ENCODE data around the gene STPG4. TPM values are rescaled to one million over a fixed set of nuclear protein-coding genes. Genes with fewer than 3 reads are reported as not detected.

The STPG4 gene
- total and polyA plus RNA-seq, 2 experiments from 2014 or later: not detected

GRCh38 chr2:47198985-47199451, 43.9 kb upstream of the STPG4 start:
- Histone ChIP-seq H2AFZ (no peak overlapping the region), H3K79me2 (ENCODE audit: insufficient read depth) (no peaks in the 10 kb centered on the region; the same call in 1 of the 2 replicates), H3K4me1 (ENCODE audit: insufficient read depth) (peaks cover 54% of the 10 kb centered on the region), H3F3A (ENCODE audit: insufficient read depth) (peaks cover 16% of the 10 kb centered on the region), H3K27ac (peak overlapping the region; percentile 32), H3K9ac (no peak overlapping the region), H3K4me2 (ENCODE audit: unreplicated experiment) (peak overlapping the region; percentile 53), H3K9me3 (ENCODE audit: low read depth) (no peaks in the 10 kb centered on the region), H3K9me2 (ENCODE audit: insufficient read depth) (no peaks in the 10 kb centered on the region), H3K4me3 (no peak overlapping the region; the same call in 1 of the 2 replicates), H3K27me3 (replicated peaks; ENCODE audit: insufficient read depth) (no peaks in the 10 kb centered on the region), H3K36me3 (ENCODE audit: low read depth) (no peaks in the 10 kb centered on the region), H4K20me1 (ENCODE audit: insufficient read depth) (no peaks in the 10 kb centered on the region)
- TF ChIP-seq EZH2 (IDR thresholded peaks at IDR 0.05; ENCODE audit: insufficient read depth, poor library complexity, severe bottlenecking): no peak
- TF ChIP-seq EZH2phosphoT487 (IDR thresholded peaks at IDR 0.05; ENCODE audit: insufficient read depth, low read depth): peak; percentile 70; the same call in 1 of the 2 replicates
- DNase-seq: peak; percentile 93
- in situ Hi-C loops (cut with MboI): no loop called here
- 7 to 17% methylated on average over 3 of the region's 3 CpGs for WGBS, 2 experiments (ENCODE audit: low coverage in 1 of 2, low lambda C conversion rate in 2 of 2, missing lambda C conversion rate in 2 of 2)

GRCh38 chr2:47196499-47196898, 41.4 kb upstream of the STPG4 start:
- H3K4me2 ChIP-seq (ENCODE audit: unreplicated experiment): no peak overlapping the region
- no peaks in the 10 kb centered on the region for H3K36me3 ChIP-seq (ENCODE audit: low read depth)
- H3K9me3 ChIP-seq (ENCODE audit: low read depth): no peaks in the 10 kb centered on the region
- no peak overlapping the region for H3K9ac ChIP-seq
- TF ChIP-seq EZH2 (IDR thresholded peaks at IDR 0.05; ENCODE audit: insufficient read depth, poor library complexity, severe bottlenecking): no peak
- no peak for TF ChIP-seq EZH2phosphoT487 (IDR thresholded peaks at IDR 0.05; ENCODE audit: insufficient read depth, low read depth)
- in situ Hi-C loops (cut with MboI): no loop called here
- H3K4me3 ChIP-seq: no peak overlapping the region
- peaks cover 29% of the 10 kb centered on the region for H3F3A ChIP-seq (ENCODE audit: insufficient read depth)
- no peaks in the 10 kb centered on the region for H4K20me1 ChIP-seq (ENCODE audit: insufficient read depth)
- H3K79me2 ChIP-seq (ENCODE audit: insufficient read depth): no peaks in the 10 kb centered on the region; the same call in 1 of the 2 replicates
- no peak overlapping the region for H2AFZ ChIP-seq
- H3K27me3 ChIP-seq (replicated peaks; ENCODE audit: insufficient read depth): no peaks in the 10 kb centered on the region
- DNase-seq: no peak
- H3K4me1 ChIP-seq (ENCODE audit: insufficient read depth): peaks cover 73% of the 10 kb centered on the region
- H3K9me2 ChIP-seq (ENCODE audit: insufficient read depth): no peaks in the 10 kb centered on the region
- H3K27ac ChIP-seq: no peak overlapping the region
- WGBS, 2 experiments (ENCODE audit: low coverage in 1 of 2, low lambda C conversion rate in 2 of 2, missing lambda C conversion rate in 2 of 2): 93 to 100% methylated on average over 1 of the region's 1 CpG

GRCh38 chr2:47196046-47196445, 40.9 kb upstream of the STPG4 start:
- no peak for TF ChIP-seq EZH2 (IDR thresholded peaks at IDR 0.05; ENCODE audit: insufficient read depth, poor library complexity, severe bottlenecking)
- no peak for TF ChIP-seq EZH2phosphoT487 (IDR thresholded peaks at IDR 0.05; ENCODE audit: insufficient read depth, low read depth)
- Histone ChIP-seq H3K9me3 (ENCODE audit: low read depth) (no peaks in the 10 kb centered on the region), H3K4me3 (no peak overlapping the region), H3K27me3 (replicated peaks; ENCODE audit: insufficient read depth) (no peaks in the 10 kb centered on the region), H4K20me1 (ENCODE audit: insufficient read depth) (no peaks in the 10 kb centered on the region), H3K4me2 (ENCODE audit: unreplicated experiment) (no peak overlapping the region), H3F3A (ENCODE audit: insufficient read depth) (peaks cover 34% of the 10 kb centered on the region), H3K36me3 (ENCODE audit: low read depth) (no peaks in the 10 kb centered on the region), H3K4me1 (ENCODE audit: insufficient read depth) (peaks cover 73% of the 10 kb centered on the region), H3K27ac (no peak overlapping the region), H3K9ac (no peak overlapping the region), H2AFZ (no peak overlapping the region), H3K79me2 (ENCODE audit: insufficient read depth) (no peaks in the 10 kb centered on the region; the same call in 1 of the 2 replicates), H3K9me2 (ENCODE audit: insufficient read depth) (no peaks in the 10 kb centered on the region)
- no peak for DNase-seq
- 74 to 79% methylated on average over 2 of the region's 2 CpGs for WGBS, 2 experiments (ENCODE audit: low coverage in 1 of 2, low lambda C conversion rate in 2 of 2, missing lambda C conversion rate in 2 of 2)
- in situ Hi-C loops (cut with MboI): no loop called here

- Histone ChIP-seq H4K20me1 (ENCODE audit: insufficient read depth) (no peaks in the 10 kb centered on the region), H3K9me2 (ENCODE audit: insufficient read depth) (no peaks in the 10 kb centered on the region), H3K4me2 (ENCODE audit: unreplicated experiment) (peak overlapping the region; percentile 15), H3K27me3 (replicated peaks; ENCODE audit: insufficient read depth) (no peaks in the 10 kb centered on the region), H3K4me3 (no peak overlapping the region), H3K36me3 (ENCODE audit: low read depth) (no peaks in the 10 kb centered on the region), H3K79me2 (ENCODE audit: insufficient read depth) (no peaks in the 10 kb centered on the region; the same call in 1 of the 2 replicates), H3K4me1 (ENCODE audit: insufficient read depth) (peaks cover 75% of the 10 kb centered on the region), H3F3A (ENCODE audit: insufficient read depth) (peaks cover 43% of the 10 kb centered on the region), H3K9ac (no peak overlapping the region), H2AFZ (no peak overlapping the region), H3K27ac (peak overlapping the region; percentile 8; the same call in 1 of the 2 replicates), H3K9me3 (ENCODE audit: low read depth) (no peaks in the 10 kb centered on the region)
- peak; percentile 80 for DNase-seq
- in situ Hi-C loops (cut with MboI): no loop called here
- no peak for TF ChIP-seq EZH2phosphoT487 (IDR thresholded peaks at IDR 0.05; ENCODE audit: insufficient read depth, low read depth)
- TF ChIP-seq EZH2 (IDR thresholded peaks at IDR 0.05; ENCODE audit: insufficient read depth, poor library complexity, severe bottlenecking): no peak
- 78 to 82% methylated on average over 3 of the region's 3 CpGs for WGBS, 2 experiments (ENCODE audit: low coverage in 1 of 2, low lambda C conversion rate in 2 of 2, missing lambda C conversion rate in 2 of 2)
Observed at GRCh38 chr2:47195148-47195547, 40.0 kb upstream of the STPG4 start.

GRCh38 chr2:47194410-47194809, 39.3 kb upstream of the STPG4 start:
- H3K9me2 ChIP-seq (ENCODE audit: insufficient read depth): no peaks in the 10 kb centered on the region
- peaks cover 75% of the 10 kb centered on the region for H3K4me1 ChIP-seq (ENCODE audit: insufficient read depth)
- no peaks in the 10 kb centered on the region for H3K36me3 ChIP-seq (ENCODE audit: low read depth)
- H3K27me3 ChIP-seq (replicated peaks; ENCODE audit: insufficient read depth): no peaks in the 10 kb centered on the region
- DNase-seq: peak; percentile 7
- H3K4me2 ChIP-seq (ENCODE audit: unreplicated experiment): no peak overlapping the region
- H3F3A ChIP-seq (ENCODE audit: insufficient read depth): peaks cover 43% of the 10 kb centered on the region
- no peaks in the 10 kb centered on the region for H4K20me1 ChIP-seq (ENCODE audit: insufficient read depth)
- no peak overlapping the region for H3K9ac ChIP-seq
- TF ChIP-seq EZH2 (IDR thresholded peaks at IDR 0.05; ENCODE audit: insufficient read depth, poor library complexity, severe bottlenecking): no peak
- TF ChIP-seq EZH2phosphoT487 (IDR thresholded peaks at IDR 0.05; ENCODE audit: insufficient read depth, low read depth): no peak
- in situ Hi-C loops (cut with MboI): no loop called here
- no peak overlapping the region for H2AFZ ChIP-seq
- no peaks in the 10 kb centered on the region for H3K9me3 ChIP-seq (ENCODE audit: low read depth)
- no peaks in the 10 kb centered on the region; the same call in 1 of the 2 replicates for H3K79me2 ChIP-seq (ENCODE audit: insufficient read depth)
- no peak overlapping the region for H3K4me3 ChIP-seq
- no peak overlapping the region for H3K27ac ChIP-seq

Measured in GM23248 (cell line).